GM20431 (cell line): Measurements from ENCODE around the gene BPNT1.
"Not testable (repeated sequence)": the region's sequence is repeated elsewhere in the genome, so short reads cannot be mapped to it uniquely, and the experiment has no call there.

Experiments used
- in situ Hi-C: fragments of 300-500 bp; cut with MseI, MboI; formaldehyde crosslinking; loops from one replicate; pipeline ENCODE4 v1.15.0; 2020; ENCODE audit warnings: low sequenced_read_pairs; ENCODE audit not compliant: unreplicated experiment

The BPNT1 gene, protein sequence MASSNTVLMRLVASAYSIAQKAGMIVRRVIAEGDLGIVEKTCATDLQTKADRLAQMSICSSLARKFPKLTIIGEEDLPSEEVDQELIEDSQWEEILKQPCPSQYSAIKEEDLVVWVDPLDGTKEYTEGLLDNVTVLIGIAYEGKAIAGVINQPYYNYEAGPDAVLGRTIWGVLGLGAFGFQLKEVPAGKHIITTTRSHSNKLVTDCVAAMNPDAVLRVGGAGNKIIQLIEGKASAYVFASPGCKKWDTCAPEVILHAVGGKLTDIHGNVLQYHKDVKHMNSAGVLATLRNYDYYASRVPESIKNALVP

GRCh38 chr1:220089650-220090556 is at the start of gene BPNT1:
BPNT1 (minus strand) TSS chr1:220089788; CDS start chr1:220079846, 9,942 bp downstream.
- in situ Hi-C loops: no loop called here

DNA sequence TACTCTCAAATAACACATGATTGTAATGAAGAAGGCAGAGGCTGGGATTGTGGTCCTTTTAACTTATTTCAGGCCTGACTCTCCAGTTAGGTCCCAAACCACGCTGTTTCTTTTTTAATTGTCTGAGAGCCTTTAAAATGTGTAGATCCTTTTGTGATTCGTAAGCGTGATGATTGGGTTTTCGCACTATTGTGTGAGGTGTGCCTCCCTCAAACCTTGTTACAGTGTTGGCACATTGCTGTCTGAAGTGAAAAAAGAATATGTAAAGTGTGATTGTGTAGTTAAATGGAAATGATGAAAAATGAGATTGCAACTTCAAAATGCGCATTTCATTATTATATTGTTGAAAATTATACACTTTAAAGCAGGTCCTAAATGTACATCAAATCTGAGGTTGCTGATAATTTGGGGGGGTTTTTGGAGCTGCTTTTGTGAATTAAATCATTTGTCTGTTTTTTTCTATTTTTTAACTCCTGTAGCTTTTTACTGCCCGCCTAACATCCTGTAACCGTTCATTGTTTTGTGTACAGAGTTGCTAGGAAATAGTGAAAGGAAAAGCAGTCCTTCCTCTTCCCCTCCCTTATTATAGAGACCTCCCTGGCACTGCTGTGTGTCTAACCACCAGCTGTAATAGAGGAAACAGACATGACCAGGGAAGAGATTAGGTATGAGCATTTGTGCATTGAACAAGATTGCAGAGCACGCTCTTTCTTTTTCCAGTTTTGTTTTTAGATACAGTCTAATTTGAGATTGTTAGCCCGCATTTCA is 47.6 kb upstream of the BPNT1 start:
- in situ Hi-C loops: no loop called here

- in situ Hi-C loops: no loop called here
These were observed 46.2 kb upstream of the BPNT1 start for GRCh38 chr1:220135755-220136154.

DNA sequence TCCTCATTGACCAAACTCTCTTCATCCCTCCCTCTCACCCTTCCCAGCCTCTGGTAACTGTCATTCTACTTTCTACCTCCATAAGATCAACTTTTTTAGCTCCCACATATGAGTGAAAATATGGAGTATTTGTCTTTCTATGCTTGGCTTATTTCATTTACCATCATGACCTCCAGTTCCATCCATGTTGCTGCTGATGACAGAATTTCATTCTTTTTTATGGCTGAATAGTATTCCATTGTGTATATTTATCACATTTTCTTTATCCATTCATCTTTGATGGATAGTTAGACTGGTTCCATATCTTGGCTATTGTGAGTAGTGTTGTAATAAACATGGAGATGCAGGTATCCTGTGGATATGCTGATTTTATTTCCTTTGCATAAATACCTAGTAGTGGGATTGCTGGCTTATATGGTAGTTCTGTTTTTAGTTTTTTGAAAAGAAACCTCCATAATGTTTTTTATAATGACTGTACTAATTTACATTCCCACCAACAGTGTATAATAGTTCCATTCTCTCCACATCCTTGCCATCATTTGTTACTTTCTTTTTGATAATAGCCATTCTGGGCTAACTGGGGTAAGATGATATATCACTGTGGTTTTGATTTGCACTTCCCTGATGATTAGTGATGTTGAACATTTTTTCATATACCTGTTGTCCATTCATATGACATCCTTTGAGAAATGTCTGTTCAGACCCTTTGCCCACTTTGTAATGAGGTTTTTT is 40.1 kb upstream of the BPNT1 start:
- in situ Hi-C loops: no loop called here

- in situ Hi-C loops: no loop called here
These were observed 37.5 kb upstream of the BPNT1 start for GRCh38 chr1:220127076-220127475.

- in situ Hi-C loops: no loop called here
These were observed 35.0 kb upstream of the BPNT1 start for GRCh38 chr1:220124542-220124941.

DNA sequence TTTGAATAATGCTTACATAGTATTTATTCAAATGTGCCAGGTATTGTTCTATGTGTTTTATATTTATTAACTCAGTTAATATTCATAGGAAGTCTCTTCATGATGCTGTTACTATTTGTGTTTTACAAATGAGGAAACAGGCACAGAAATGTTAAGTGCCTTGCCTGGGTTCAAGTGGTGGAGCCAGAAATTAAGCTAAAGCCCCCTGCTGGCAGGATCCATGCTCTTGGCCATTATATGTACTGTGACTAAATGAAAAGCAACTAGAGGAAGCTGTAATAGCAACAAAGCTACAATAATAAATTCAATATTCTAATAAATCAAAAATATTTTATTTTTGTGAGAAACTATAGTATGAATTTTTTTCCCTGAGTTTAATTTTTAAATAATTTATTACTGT is 34.3 kb upstream of the BPNT1 start:
- in situ Hi-C loops: no loop called here

- in situ Hi-C loops: no loop called here
These were observed 33.5 kb upstream of the BPNT1 start for GRCh38 chr1:220123066-220123465.

DNA sequence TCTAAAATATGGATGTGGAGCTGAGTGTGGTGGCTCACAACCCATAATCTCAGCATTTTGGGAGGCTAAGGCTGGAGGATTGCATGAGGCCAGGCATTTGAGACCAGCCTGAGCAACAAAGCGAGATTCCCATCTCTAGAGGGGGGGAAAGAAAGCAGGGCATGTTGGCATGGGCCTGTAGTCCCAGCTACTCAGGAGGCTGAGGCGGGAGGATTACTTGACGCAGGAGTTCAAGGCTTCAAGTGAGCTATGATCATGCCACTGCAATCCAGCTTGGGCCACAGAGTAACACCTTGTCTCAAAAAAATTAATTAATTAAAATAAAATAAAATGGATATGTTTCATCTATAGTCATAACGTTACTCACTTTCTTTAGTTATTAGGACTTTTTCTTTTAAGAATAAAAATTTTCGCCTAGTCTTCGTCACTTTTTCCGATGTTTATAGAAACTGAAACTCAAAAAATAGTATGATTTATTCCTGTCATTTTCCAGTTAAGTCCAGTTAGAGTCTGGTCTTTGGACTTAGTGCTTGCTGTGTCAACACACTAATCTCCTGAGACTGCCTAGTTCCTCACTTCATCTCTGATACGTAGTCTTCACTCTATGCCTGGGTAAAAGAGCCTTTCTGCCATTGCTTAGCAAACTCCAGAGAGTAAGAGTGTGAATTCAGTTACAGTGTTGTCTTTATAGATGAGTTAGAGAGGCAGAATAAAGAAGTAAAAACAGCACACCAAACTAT is 32.4 kb upstream of the BPNT1 start:
- in situ Hi-C loops: no loop called here

GRCh38 chr1:220119043-220119512 is 29.5 kb upstream of the BPNT1 start:
- in situ Hi-C loops: no loop called here

DNA sequence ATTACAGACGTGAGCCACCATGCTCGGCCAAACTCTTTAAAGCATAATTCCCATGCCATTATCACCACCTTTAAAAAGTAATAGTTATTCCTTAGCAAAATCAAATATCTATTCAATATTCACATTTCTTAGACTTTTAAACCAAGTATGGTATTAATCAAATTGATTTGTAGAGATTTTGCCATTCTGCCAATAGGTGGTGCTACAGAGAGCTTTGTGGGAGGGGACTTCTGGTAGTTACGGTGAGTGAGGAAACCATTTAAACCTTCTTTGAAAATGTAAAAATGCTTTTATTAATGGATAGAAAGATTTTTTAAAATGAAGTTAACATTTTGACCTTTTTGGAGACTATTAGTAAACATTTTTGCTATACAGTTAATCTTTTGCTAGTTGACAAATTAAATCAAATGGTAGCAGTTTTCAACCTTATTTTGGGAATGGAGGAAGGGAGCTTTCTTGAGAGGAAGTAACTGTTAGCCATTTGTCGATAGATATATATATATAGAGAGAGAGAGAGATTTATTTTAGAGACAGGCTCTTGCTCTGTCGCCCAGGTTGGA is 23.6 kb upstream of the BPNT1 start:
- in situ Hi-C loops: no loop called here

DNA sequence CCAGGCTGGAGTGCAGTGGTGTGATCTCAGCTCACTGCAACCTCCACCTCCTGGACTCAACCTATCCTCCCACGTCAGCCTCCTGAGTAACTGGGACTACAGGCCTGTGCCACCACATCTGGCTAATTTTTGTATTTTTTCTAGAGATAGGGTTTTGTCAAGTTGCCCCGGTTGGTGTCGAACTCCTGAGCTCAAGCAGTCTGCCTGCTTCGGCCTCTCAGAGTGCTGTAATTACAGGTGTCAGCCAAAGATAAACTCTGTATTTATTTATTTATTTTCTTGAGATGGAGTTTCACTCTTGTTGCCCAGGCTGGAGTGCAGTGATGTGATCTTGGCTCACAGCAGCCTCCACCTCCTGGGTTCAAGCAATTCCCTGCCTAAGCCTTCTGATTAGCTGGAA is 23.0 kb upstream of the BPNT1 start:
- in situ Hi-C loops: not testable (repeated sequence)

DNA sequence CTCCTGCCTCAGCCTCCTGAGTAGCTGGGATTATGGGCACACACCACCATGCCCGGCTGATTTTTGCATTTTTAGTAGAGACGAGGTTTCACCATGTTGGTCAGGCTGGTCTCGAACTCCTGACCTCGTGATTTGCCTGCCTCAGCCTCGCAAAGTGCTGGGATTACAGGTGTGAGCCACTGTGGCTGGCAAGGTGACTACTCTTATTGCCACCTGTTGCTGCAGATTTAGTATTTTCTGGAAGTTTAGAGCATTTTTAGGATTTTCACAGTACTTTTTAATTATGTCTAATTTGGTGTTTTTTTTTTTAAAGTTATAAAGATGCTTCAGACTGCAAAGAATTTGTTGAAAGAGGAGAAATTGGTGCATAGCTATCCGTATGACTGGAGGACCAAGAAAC is 20.9 kb upstream of the BPNT1 start:
- in situ Hi-C loops: not testable (repeated sequence)

- in situ Hi-C loops: no loop called here
These were observed 10.2 kb upstream of the BPNT1 start for GRCh38 chr1:220099826-220100225.

GRCh38 chr1:220094016-220094911 is 4.7 kb upstream of the BPNT1 start, which contains the start of gene IARS2:
IARS2 (plus strand) TSS chr1:220094132; CDS start chr1:220094217, 85 bp downstream.
- in situ Hi-C loops: no loop called here

- in situ Hi-C loops: no loop called here
These were observed 3.9 kb upstream of the BPNT1 start for GRCh38 chr1:220093361-220094015.

DNA sequence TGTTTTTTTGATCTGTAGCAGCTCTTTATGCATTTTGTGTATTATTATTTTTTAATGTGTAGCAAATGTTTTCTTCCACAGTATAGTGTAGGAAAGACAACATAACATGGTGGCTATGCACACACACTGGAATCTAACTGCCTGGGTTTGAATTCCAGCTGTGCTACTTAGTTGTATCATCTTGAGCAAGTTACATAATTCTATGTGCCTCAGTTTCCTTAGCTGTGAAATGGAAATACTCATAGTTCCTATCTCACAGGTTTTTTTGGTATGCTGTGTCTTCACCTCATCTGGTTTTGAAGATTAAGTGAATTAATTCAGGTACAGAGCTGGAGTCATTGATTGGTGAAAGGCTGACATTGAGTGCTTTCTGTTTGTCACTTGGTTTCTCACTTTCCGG is 3.1 kb upstream of the BPNT1 start:
- in situ Hi-C loops: no loop called here
